OCI-LY3 (cell line): Measurements from ENCODE around the gene CCDC80.

Source experiments
- H2AFZ ChIP-seq: fragments of 200-600, 300-600 bp; shearing (Covaris generic); 2 replicates; pipeline ENCODE4 v1.6.0; 2014; ENCODE audit warnings: antibody characterized with exemption, low read depth, low read length
- H3K27ac ChIP-seq: fragments of 200-600, 300-600 bp; sonication (generic); 2 replicates; pipeline ENCODE4 v1.5.1; 2014; ENCODE audit warnings: mild to moderate bottlenecking, low read length, moderate library complexity, mixed read lengths
- H3K27me3 ChIP-seq: fragments of 200-600, 300-600 bp; sonication (generic); 2 replicates; pipeline ENCODE4 v1.6.1; 2014; ENCODE audit warnings: low read depth, low read length, mixed read lengths
- H3K36me3 ChIP-seq: fragments of 200-600, 300-600 bp; sonication (generic); replicated peaks from 2 replicates; pipeline ENCODE3; 2014; ENCODE audit warnings: low read depth, low read length, mixed read lengths
- H3K4me1 ChIP-seq: fragments of 300-600, 200-600 bp; sonication (generic); 2 replicates; pipeline ENCODE4 v1.6.1; 2014; ENCODE audit warnings: low read length, mixed read lengths
- H3K4me2 ChIP-seq: fragments of 200-600, 300-600 bp; sonication (generic); 2 replicates; pipeline ENCODE4 v1.6.1; 2014; ENCODE audit warnings: low read length, mixed read lengths
- H3K4me3 ChIP-seq: fragments of 300-600, 200-600 bp; sonication (generic); 2 replicates; pipeline ENCODE4 v1.5.1; 2014; ENCODE audit warnings: antibody characterized with exemption, mild to moderate bottlenecking, low read length, moderate library complexity
- H3K79me2 ChIP-seq: fragments of 300-600, 200-600 bp; shearing (Covaris generic); 2 replicates; pipeline ENCODE4 v1.6.1; 2014; ENCODE audit warnings: mild to moderate bottlenecking, low read length, mixed read lengths
- H3K9ac ChIP-seq: fragments of 300-600, 200-600 bp; shearing (Covaris generic); 2 replicates; pipeline ENCODE4 v1.6.0; 2014; ENCODE audit warnings: mild to moderate bottlenecking, low read length, moderate library complexity
- H3K9me3 ChIP-seq: fragments of 200-600, 300-600 bp; shearing (Covaris generic); 2 replicates; pipeline ENCODE4 v1.6.1; 2014; ENCODE audit warnings: low read length, mixed read lengths; ENCODE audit not compliant: insufficient read depth
- H4K20me1 ChIP-seq: fragments of 200-600, 300-600 bp; sonication (generic); 2 replicates; pipeline ENCODE4 v1.6.1; 2016; ENCODE audit warnings: low read length, mixed read lengths; ENCODE audit not compliant: insufficient read depth
- CTCF ChIP-seq: fragments of 200-600, 300-600 bp; sonication (generic); IDR thresholded peaks from 2 replicates; pipeline ENCODE4 v1.5.1; 2014; ENCODE audit warnings: antibody characterized with exemption, low read length, low read depth
- EZH2phosphoT487 ChIP-seq: fragments of 200-600 bp; shearing (Covaris generic); IDR thresholded peaks from 2 replicates; pipeline ENCODE4 v1.6.1; 2018; ENCODE audit warnings: antibody characterized with exemption, mixed run types, low read depth

CCDC80 gene

GRCh38 chr3:112561484-112561733 is 79.5 kb downstream of the CCDC80 start:
- H3K79me2 ChIP-seq = peaks cover 52% of the 10 kb centered on the region
- peak overlapping the region; percentile 95 for H3K9ac ChIP-seq
- H3K4me3 ChIP-seq = peak overlapping the region; percentile 94
- TF ChIP-seq CTCF (no peak), EZH2phosphoT487 (no peak)
- peaks cover 27% of the 10 kb centered on the region for H3K4me1 ChIP-seq
- no peaks in the 10 kb centered on the region for H4K20me1 ChIP-seq
- H3K36me3 ChIP-seq = peaks cover 16% of the 10 kb centered on the region
- no peaks in the 10 kb centered on the region for H3K27me3 ChIP-seq
- peak overlapping the region; percentile 95 for H3K27ac ChIP-seq
- H3K9me3 ChIP-seq = peaks cover 4% of the 10 kb centered on the region; the same call in 1 of the 2 replicates
- H2AFZ ChIP-seq = peak overlapping the region; percentile 71; the same call in 1 of the 2 replicates
- H3K4me2 ChIP-seq = peak overlapping the region; percentile 87

- Histone ChIP-seq H3K9ac (peak overlapping the region; percentile 95), H3K4me1 (peaks cover 28% of the 10 kb centered on the region), H3K9me3 (peaks cover 4% of the 10 kb centered on the region; the same call in 1 of the 2 replicates), H3K79me2 (peaks cover 54% of the 10 kb centered on the region), H3K36me3 (peaks cover 11% of the 10 kb centered on the region), H4K20me1 (no peaks in the 10 kb centered on the region), H3K4me3 (peak overlapping the region; percentile 94), H3K27me3 (no peaks in the 10 kb centered on the region), H3K4me2 (peak overlapping the region; percentile 87), H3K27ac (peak overlapping the region; percentile 95), H2AFZ (peak overlapping the region; percentile 71)
- no peak for TF ChIP-seq EZH2phosphoT487
- no peak for TF ChIP-seq CTCF
Observed at GRCh38 chr3:112560721-112561483, 80.0 kb downstream of the CCDC80 start.

GRCh38 chr3:112560307-112560706 is 80.6 kb downstream of the CCDC80 start:
- H3K27me3 ChIP-seq = no peaks in the 10 kb centered on the region
- peaks cover 60% of the 10 kb centered on the region for H3K79me2 ChIP-seq
- no peak overlapping the region for H2AFZ ChIP-seq
- H3K4me2 ChIP-seq = peak overlapping the region; percentile 87
- peaks cover 4% of the 10 kb centered on the region; the same call in 1 of the 2 replicates for H3K9me3 ChIP-seq
- TF ChIP-seq CTCF = no peak
- TF ChIP-seq EZH2phosphoT487 = no peak
- peaks cover 33% of the 10 kb centered on the region for H3K4me1 ChIP-seq
- H3K27ac ChIP-seq = no peak overlapping the region
- peak overlapping the region; percentile 95 for H3K9ac ChIP-seq
- H3K4me3 ChIP-seq = peak overlapping the region; percentile 94
- no peaks in the 10 kb centered on the region for H4K20me1 ChIP-seq
- peaks cover 11% of the 10 kb centered on the region for H3K36me3 ChIP-seq

- Histone ChIP-seq H2AFZ (no peak overlapping the region), H3K27me3 (no peaks in the 10 kb centered on the region), H3K4me3 (no peak overlapping the region), H3K4me1 (peaks cover 25% of the 10 kb centered on the region), H3K9me3 (peaks cover 4% of the 10 kb centered on the region; the same call in 1 of the 2 replicates), H3K9ac (no peak overlapping the region), H4K20me1 (no peaks in the 10 kb centered on the region), H3K36me3 (peaks cover 12% of the 10 kb centered on the region), H3K79me2 (peaks cover 69% of the 10 kb centered on the region), H3K4me2 (no peak overlapping the region), H3K27ac (no peak overlapping the region)
- no peak for TF ChIP-seq CTCF
- no peak for TF ChIP-seq EZH2phosphoT487
Observed at GRCh38 chr3:112557976-112558375, 83.0 kb downstream of the CCDC80 start.
